Measurements from ENCODE around the gene GALNT2. TPM values are rescaled to one million over a fixed set of nuclear protein-coding genes. Genes with fewer than 3 reads are reported as not detected.

GALNT2 gene
- polyA plus RNA-seq, 3 donors, result 19.6 to 25.6 (median 23.4) TPM

- no peaks in the 10 kb centered on the region for H3K27me3 ChIP-seq (ENCODE audit: control insufficient read depth in 2 of 2, insufficient read depth in 2 of 2, low read length in 2 of 2)
- intact Hi-C loops (cut with micrococcal nuclease), result no loop called here
- WGBS (ENCODE audit: insufficient coverage), result 99% methylated on average over 8 of the region's 8 CpGs
- DNase-seq, result no peak
- Mint-ChIP-seq H3K27ac (no peak overlapping the region), H3K4me3 (no peak overlapping the region), H3K9me3 (no peaks in the 10 kb centered on the region), H3K27me3 (ENCODE audit: low read depth in 3 of 3) (peaks cover 0 to 3% (median 0%) of the 10 kb centered on the region in 3 donors), H3K36me3 (peaks cover 30 to 33% of the 10 kb centered on the region in 2 donors), H3K4me1 (peaks cover 51% of the 10 kb centered on the region)
- H3K4me1 ChIP-seq (ENCODE audit: control insufficient read depth in 1 of 2, insufficient read depth in 2 of 2, low read length in 2 of 2), result peaks cover 32 to 40% of the 10 kb centered on the region in 2 donors
- no peak overlapping the region for H3K27ac ChIP-seq (ENCODE audit: low read depth in 1 of 2, low read length in 2 of 2)
- H3K36me3 ChIP-seq (replicated peaks in 1 of 2; ENCODE audit: control insufficient read depth in 1 of 2, insufficient read depth in 2 of 2, low read length in 2 of 2), result peaks cover 8 to 32% of the 10 kb centered on the region in 2 donors
- H3K9me3 ChIP-seq (replicated peaks in 1 of 2; ENCODE audit: control insufficient read depth in 1 of 2, insufficient read depth in 1 of 2, low read length in 2 of 2), result no peaks in the 10 kb centered on the region
- H3K9ac ChIP-seq (ENCODE audit: insufficient read depth, low read length, poor library complexity, severe bottlenecking), result no peak overlapping the region
- peaks cover 95% of the 10 kb centered on the region for H4K20me1 ChIP-seq (ENCODE audit: insufficient read depth, low read length)
- no peak for TF ChIP-seq CTCF (IDR thresholded peaks at IDR 0.05)
- H3K4me2 ChIP-seq (replicated peaks; ENCODE audit: extremely low read depth, low read length, poor library complexity, severe bottlenecking), result no peak overlapping the region
- H3K4me3 ChIP-seq (replicated peaks in 1 of 3; ENCODE audit: low read depth in 2 of 3, low read length in 3 of 3), result no peak overlapping the region
- no peak overlapping the region for H2AFZ ChIP-seq (ENCODE audit: insufficient read depth, low read depth, low read length, poor library complexity, severe bottlenecking)
- H3K79me2 ChIP-seq (ENCODE audit: insufficient read depth, low read length), result peaks cover 98% of the 10 kb centered on the region
Observed at GRCh38 chr1:230110971-230111370, 43.9 kb downstream of the GALNT2 start.

- Histone ChIP-seq H3K4me3 (replicated peaks in 1 of 3; ENCODE audit: low read depth in 2 of 3, low read length in 3 of 3) (peak overlapping the region in 1 of 3 experiments; percentile 4), H3K27ac (ENCODE audit: low read depth in 1 of 2, low read length in 2 of 2) (peak overlapping the region; percentile 11 to 54), H3K4me1 (ENCODE audit: control insufficient read depth in 1 of 2, insufficient read depth in 2 of 2, low read length in 2 of 2) (peaks cover 20 to 27% of the 10 kb centered on the region in 2 donors), H4K20me1 (ENCODE audit: insufficient read depth, low read length) (peaks cover 91% of the 10 kb centered on the region), H3K9ac (ENCODE audit: insufficient read depth, low read length, poor library complexity, severe bottlenecking) (no peak overlapping the region), H3K79me2 (ENCODE audit: insufficient read depth, low read length) (peaks cover 98% of the 10 kb centered on the region), H3K4me2 (replicated peaks; ENCODE audit: extremely low read depth, low read length, poor library complexity, severe bottlenecking) (peak overlapping the region; percentile 40), H2AFZ (ENCODE audit: insufficient read depth, low read depth, low read length, poor library complexity, severe bottlenecking) (no peak overlapping the region), H3K9me3 (replicated peaks in 1 of 2; ENCODE audit: control insufficient read depth in 1 of 2, insufficient read depth in 1 of 2, low read length in 2 of 2) (no peaks in the 10 kb centered on the region), H3K27me3 (ENCODE audit: control insufficient read depth in 2 of 2, insufficient read depth in 2 of 2, low read length in 2 of 2) (no peaks in the 10 kb centered on the region), H3K36me3 (replicated peaks in 1 of 2; ENCODE audit: control insufficient read depth in 1 of 2, insufficient read depth in 2 of 2, low read length in 2 of 2) (peaks cover 8 to 38% of the 10 kb centered on the region in 2 donors)
- peak overlapping the region; percentile 41 to 72 for H3K4me3 Mint-ChIP-seq
- H3K9me3 Mint-ChIP-seq, result no peaks in the 10 kb centered on the region
- 16% methylated on average over 7 of the region's 7 CpGs for WGBS (ENCODE audit: insufficient coverage)
- peak overlapping the region in 6 of 7 donors; percentile 58 to 88 (median 80) for H3K27ac Mint-ChIP-seq
- intact Hi-C loops (cut with micrococcal nuclease), result no loop called here
- no peak for TF ChIP-seq CTCF (IDR thresholded peaks at IDR 0.05)
- H3K4me1 Mint-ChIP-seq, result peaks cover 39% of the 10 kb centered on the region
- H3K27me3 Mint-ChIP-seq (ENCODE audit: low read depth in 3 of 3), result peaks cover 0 to 3% (median 0%) of the 10 kb centered on the region in 3 donors
- peak; percentile 39 to 51 (median 45) for DNase-seq
- H3K36me3 Mint-ChIP-seq, result peaks cover 33 to 34% of the 10 kb centered on the region in 2 donors
Observed at GRCh38 chr1:230112131-230112701, 45.2 kb downstream of the GALNT2 start.

Data from CD14-positive monocyte (primary cell).